GM19452 (cell line): ENCODE results near the gene ALX1.

Experiments used
- ATAC-seq: cut with Tn5 transposase; IDR thresholded peaks from one replicate; pipeline ENCODE4 v1.9.1; 2021; ENCODE audit not compliant: unreplicated experiment

Gene ALX1

GRCh38 chr12:85280165-85280983 lies at the start of gene ALX1:
Gene ALX1 (plus strand): TSS chr12:85280220. CDS start chr12:85280262, 42 bp downstream.
- no peak for ATAC-seq

- ATAC-seq: no peak
Observed at GRCh38 chr12:85237327-85237726, 42.7 kb upstream of the ALX1 start.

- no peak for ATAC-seq
Observed at GRCh38 chr12:85244561-85244960, 35.5 kb upstream of the ALX1 start.

- no peak for ATAC-seq
Observed at GRCh38 chr12:85253853-85254252, 26.2 kb upstream of the ALX1 start.

GRCh38 chr12:85257671-85258070 lies 22.3 kb upstream of the ALX1 start:
- no peak for ATAC-seq

GRCh38 chr12:85260447-85260846 lies 19.6 kb upstream of the ALX1 start:
- no peak for ATAC-seq

GRCh38 chr12:85260896-85261295 lies 19.1 kb upstream of the ALX1 start:
- ATAC-seq: no peak

GRCh38 chr12:85266356-85266755 lies 13.7 kb upstream of the ALX1 start:
- no peak for ATAC-seq

GRCh38 chr12:85273381-85274314 lies 6.4 kb upstream of the ALX1 start:
- ATAC-seq: no peak

- ATAC-seq: no peak
Observed at GRCh38 chr12:85274315-85274651, 5.7 kb upstream of the ALX1 start.

GRCh38 chr12:85275374-85275773 lies 4.6 kb upstream of the ALX1 start:
- no peak for ATAC-seq

GRCh38 chr12:85277191-85277590 lies 2.8 kb upstream of the ALX1 start:
- ATAC-seq: no peak

- ATAC-seq: no peak
Observed at GRCh38 chr12:85277900-85278597, 2.0 kb upstream of the ALX1 start.

GRCh38 chr12:85278598-85279448 lies 1.2 kb upstream of the ALX1 start:
- ATAC-seq: no peak

GRCh38 chr12:85279449-85280164 lies 413 bp upstream of the ALX1 start:
- no peak for ATAC-seq

GRCh38 chr12:85280984-85281630 lies 1.1 kb downstream of the ALX1 start:
- no peak for ATAC-seq

GRCh38 chr12:85281636-85282312 lies 1.8 kb downstream of the ALX1 start:
- no peak for ATAC-seq

- no peak for ATAC-seq
Observed at GRCh38 chr12:85283560-85283959, 3.5 kb downstream of the ALX1 start.

GRCh38 chr12:85296362-85296761 lies 16.3 kb downstream of the ALX1 start:
- ATAC-seq: no peak
